D721Med (cell line): ENCODE data around the gene UBE2J2.

Experiments
- DNase-seq: peaks from one replicate; pipeline ENCODE4 v3.0.0; 2011; ENCODE audit warnings: low spot score; ENCODE audit not compliant: insufficient read length
- FAIRE-seq: peaks from 2 replicates; lab custom pipeline; 2011; peaks lifted over from hg19 to GRCh38; lab: Jason Lieb, UNC
- CTCF ChIP-seq: IDR thresholded peaks from 2 replicates; pipeline ENCODE4 v1.5.1; 2012; ENCODE audit warnings: mild to moderate bottlenecking, control low read depth; ENCODE audit not compliant: insufficient read depth; ENCODE audit errors: missing control alignments

The UBE2J2 gene

GRCh38 chr1:1287288-1288110 is 13.8 kb upstream of the UBE2J2 start:
- DNase-seq = no peak
- no peak for FAIRE-seq
- no peak for TF ChIP-seq CTCF

GRCh38 chr1:1286313-1287261 is 12.9 kb upstream of the UBE2J2 start:
- FAIRE-seq = no peak
- no peak for TF ChIP-seq CTCF
- DNase-seq = no peak

- FAIRE-seq (no peak), DNase-seq (no peak)
- TF ChIP-seq CTCF = no peak
Observed at GRCh38 chr1:1285611-1286311, 12.1 kb upstream of the UBE2J2 start.

- DNase-seq (no peak), FAIRE-seq (no peak)
Observed at GRCh38 chr1:1285102-1285571, 11.5 kb upstream of the UBE2J2 start.

GRCh38 chr1:1284221-1285101 is 10.8 kb upstream of the UBE2J2 start:
- no peak for FAIRE-seq
- TF ChIP-seq CTCF = no peak

More at GRCh38 chr1:1285102-1285571, 11.5 kb upstream of the UBE2J2 start:
- no peak for TF ChIP-seq CTCF

GRCh38 chr1:1283821-1284220 is 10.2 kb upstream of the UBE2J2 start:
- no peak for FAIRE-seq
- no peak for DNase-seq
- TF ChIP-seq CTCF = no peak

More at GRCh38 chr1:1284221-1285101, 10.8 kb upstream of the UBE2J2 start:
- DNase-seq = no peak
